Lower lobe of right lung (tissue), 2 donors: ENCODE measurements around the gene GRIK5. TPM values are rescaled to one million over a fixed set of nuclear protein-coding genes. Genes with fewer than 3 reads are reported as not detected.

Experiments used
- ATAC-seq, 2 donors: fragments of 200-7000 bp; cut with Tn5 transposase; one replicate each; pipeline ENCODE4 v1.9.1; 2020 to 2022; ENCODE audit warnings: mild to moderate bottlenecking in 2 of 2, moderate library complexity in 2 of 2
- DNase-seq: peaks from one replicate; pipeline ENCODE4 v3.0.0-alpha.2; 2020
- H3K27ac ChIP-seq: fragments of 200-600 bp; one replicate; pipeline ENCODE4 v1.8.0; 2022
- H3K27me3 ChIP-seq: fragments of 200-600 bp; one replicate; pipeline ENCODE4 v1.8.0; 2022; ENCODE audit warnings: low read depth
- H3K36me3 ChIP-seq: fragments of 200-600 bp; one replicate; pipeline ENCODE4 v1.8.0; 2022; ENCODE audit warnings: mild to moderate bottlenecking
- H3K4me1 ChIP-seq: fragments of 200-600 bp; one replicate; pipeline ENCODE4 v1.8.0; 2022
- H3K4me3 ChIP-seq: fragments of 200-600 bp; one replicate; pipeline ENCODE4 v1.8.0; 2022; ENCODE audit warnings: mild to moderate bottlenecking
- H3K9me3 ChIP-seq: fragments of 200-600 bp; one replicate; pipeline ENCODE4 v1.8.0; 2022
- intact Hi-C: fragments of 100-400 bp; cut with DNase I; formaldehyde crosslinking; loops from one replicate; pipeline ENCODE4 v1.11.0; 2022
- total RNA-seq: library from RNA; stranded (reverse); fragmentation: NEBNext Ultra II Directional; extraction: Animal tissue kit (Norgen Biotek cat#: 25700); gene quantifications from one replicate; pipeline ENCODE4 v1.2.1, GENCODE V29; 2021
- TF ChIP-seq, protein P1 (sequence below): fragments of 200-600 bp; IDR thresholded peaks from one replicate; pipeline ENCODE4 v1.8.0; 2022; ENCODE audit warnings: antibody characterized with exemption, mild to moderate bottlenecking
- donor health status: DM: no; HTN: yes; CAD: no; lungs with severe emphysema.

The GRIK5 gene
- total RNA-seq, 1 donor from 2014 or later = 0.41 TPM

- intact Hi-C loops = no loop called here
- ATAC-seq = no peak
- no peak for DNase-seq
Observed at GRCh38 chr19:41981724-41982123, 88.3 kb downstream of the GRIK5 start.

GRCh38 chr19:41978470-41978869 is 91.5 kb downstream of the GRIK5 start:
- H3K9me3 ChIP-seq = no peaks in the 10 kb centered on the region
- H3K4me1 ChIP-seq = no peaks in the 10 kb centered on the region
- DNase-seq = no peak
- H3K36me3 ChIP-seq = no peaks in the 10 kb centered on the region
- no peak overlapping the region for H3K4me3 ChIP-seq
- no peaks in the 10 kb centered on the region for H3K27me3 ChIP-seq
- intact Hi-C loops = no loop called here
- no peak for ATAC-seq
- TF ChIP-seq, protein P1, sequence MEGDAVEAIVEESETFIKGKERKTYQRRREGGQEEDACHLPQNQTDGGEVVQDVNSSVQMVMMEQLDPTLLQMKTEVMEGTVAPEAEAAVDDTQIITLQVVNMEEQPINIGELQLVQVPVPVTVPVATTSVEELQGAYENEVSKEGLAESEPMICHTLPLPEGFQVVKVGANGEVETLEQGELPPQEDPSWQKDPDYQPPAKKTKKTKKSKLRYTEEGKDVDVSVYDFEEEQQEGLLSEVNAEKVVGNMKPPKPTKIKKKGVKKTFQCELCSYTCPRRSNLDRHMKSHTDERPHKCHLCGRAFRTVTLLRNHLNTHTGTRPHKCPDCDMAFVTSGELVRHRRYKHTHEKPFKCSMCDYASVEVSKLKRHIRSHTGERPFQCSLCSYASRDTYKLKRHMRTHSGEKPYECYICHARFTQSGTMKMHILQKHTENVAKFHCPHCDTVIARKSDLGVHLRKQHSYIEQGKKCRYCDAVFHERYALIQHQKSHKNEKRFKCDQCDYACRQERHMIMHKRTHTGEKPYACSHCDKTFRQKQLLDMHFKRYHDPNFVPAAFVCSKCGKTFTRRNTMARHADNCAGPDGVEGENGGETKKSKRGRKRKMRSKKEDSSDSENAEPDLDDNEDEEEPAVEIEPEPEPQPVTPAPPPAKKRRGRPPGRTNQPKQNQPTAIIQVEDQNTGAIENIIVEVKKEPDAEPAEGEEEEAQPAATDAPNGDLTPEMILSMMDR = no peak
- H3K27ac ChIP-seq = no peak overlapping the region

More at GRCh38 chr19:41981724-41982123, 88.3 kb downstream of the GRIK5 start:
- no peaks in the 10 kb centered on the region for H3K27me3 ChIP-seq
- no peaks in the 10 kb centered on the region for H3K9me3 ChIP-seq
- no peaks in the 10 kb centered on the region for H3K36me3 ChIP-seq
- H3K4me1 ChIP-seq = no peaks in the 10 kb centered on the region
- H3K27ac ChIP-seq = no peak overlapping the region
- H3K4me3 ChIP-seq = no peak overlapping the region
- TF ChIP-seq, protein P1 = no peak

DNA sequence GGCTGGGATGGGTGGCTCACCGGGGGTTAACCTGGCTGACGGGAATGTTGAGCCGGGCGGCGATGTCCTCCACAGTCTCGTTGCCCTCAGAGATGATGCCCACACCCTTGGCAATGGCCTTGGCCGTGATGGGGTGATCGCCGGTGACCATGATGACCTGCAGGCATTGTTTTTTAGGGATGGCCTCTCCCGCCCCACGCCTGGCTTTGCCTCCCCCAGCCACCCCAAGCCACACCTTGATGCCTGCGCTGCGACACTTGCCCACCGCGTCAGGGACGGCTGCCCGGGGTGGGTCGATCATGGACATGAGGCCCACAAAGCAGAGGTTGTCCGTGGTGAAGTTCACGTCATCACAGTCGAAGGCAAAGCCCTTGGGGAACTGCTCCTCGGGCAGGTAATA is 92.1 kb downstream of the GRIK5 start:
- ATAC-seq = no peak
- no peaks in the 10 kb centered on the region for H3K9me3 ChIP-seq
- H3K27ac ChIP-seq = no peak overlapping the region
- intact Hi-C loops = no loop called here
- no peaks in the 10 kb centered on the region for H3K36me3 ChIP-seq
- H3K4me3 ChIP-seq = no peak overlapping the region
- TF ChIP-seq, protein P1 = no peak
- DNase-seq = no peak
- H3K4me1 ChIP-seq = no peaks in the 10 kb centered on the region
- no peaks in the 10 kb centered on the region for H3K27me3 ChIP-seq

DNA sequence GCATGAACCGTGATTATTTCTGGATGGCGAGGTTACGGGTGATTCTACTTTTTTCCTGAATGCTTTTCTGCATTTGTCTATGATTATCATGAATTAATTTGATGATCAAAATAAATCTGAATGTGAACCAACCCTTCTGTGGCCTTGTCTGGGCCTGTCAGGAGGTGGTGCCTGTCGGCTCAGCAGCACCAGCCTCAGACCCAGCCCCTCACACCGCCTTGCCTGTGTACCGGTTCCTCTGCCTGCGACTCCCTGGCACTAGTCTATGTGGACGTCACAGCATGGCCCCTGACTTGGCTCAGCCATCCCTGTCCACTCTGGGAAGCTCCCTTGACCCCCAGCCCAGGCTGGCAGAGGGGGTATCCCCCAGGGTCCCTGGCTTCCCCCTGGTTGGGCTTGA is 95.4 kb downstream of the GRIK5 start:
- ATAC-seq (no peak), DNase-seq (no peak)
- Histone ChIP-seq H3K27ac (no peak overlapping the region), H3K4me3 (no peak overlapping the region), H3K27me3 (no peaks in the 10 kb centered on the region), H3K4me1 (no peaks in the 10 kb centered on the region), H3K9me3 (no peaks in the 10 kb centered on the region), H3K36me3 (no peaks in the 10 kb centered on the region)
- TF ChIP-seq, protein P1 = no peak
- intact Hi-C loops = no loop called here

GRCh38 chr19:41971363-41971762 is 98.6 kb downstream of the GRIK5 start:
- H3K4me1 ChIP-seq = no peaks in the 10 kb centered on the region
- ATAC-seq (no peak), DNase-seq (no peak)
- H3K27me3 ChIP-seq = peaks cover 8% of the 10 kb centered on the region
- intact Hi-C loops = no loop called here
- no peaks in the 10 kb centered on the region for H3K36me3 ChIP-seq
- H3K9me3 ChIP-seq = no peaks in the 10 kb centered on the region
- no peak overlapping the region for H3K4me3 ChIP-seq
- H3K27ac ChIP-seq = no peak overlapping the region
- TF ChIP-seq, protein P1 = no peak
